Hematopoietic multipotent progenitor cell treated with erythropoietin and hydrocortisone succinate and interleukin-3 and kit ligand, for 4 days (in vitro differentiated cells): ENCODE results near the gene TTLL11.

Experiments
- DNase-seq: peaks from one replicate; pipeline ENCODE4 v3.0.0-alpha.2; 2015

Gene TTLL11

GRCh38 chr9:122080986-122081385 lies 12.1 kb downstream of the TTLL11 start:
- no peak for DNase-seq

DNA sequence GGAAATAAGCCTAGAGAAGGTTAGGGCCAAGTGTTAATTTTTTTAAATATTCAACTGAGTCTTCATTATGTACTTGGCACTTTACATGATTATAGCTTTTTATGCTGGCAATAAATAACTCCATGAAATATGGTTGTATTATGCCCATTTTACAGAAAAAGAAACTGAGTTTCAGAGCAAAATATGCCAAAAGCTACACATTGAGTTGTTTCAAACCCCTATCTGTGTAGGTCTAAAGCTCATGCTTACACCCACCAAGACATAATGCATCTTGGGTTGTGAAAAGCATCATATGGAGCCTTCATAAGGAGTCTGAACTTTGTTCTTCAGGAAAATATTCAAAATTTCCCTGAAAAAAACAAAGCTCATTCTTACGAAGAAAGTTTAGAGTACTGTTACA lies 14.6 kb downstream of the TTLL11 start:
- DNase-seq = no peak

DNA sequence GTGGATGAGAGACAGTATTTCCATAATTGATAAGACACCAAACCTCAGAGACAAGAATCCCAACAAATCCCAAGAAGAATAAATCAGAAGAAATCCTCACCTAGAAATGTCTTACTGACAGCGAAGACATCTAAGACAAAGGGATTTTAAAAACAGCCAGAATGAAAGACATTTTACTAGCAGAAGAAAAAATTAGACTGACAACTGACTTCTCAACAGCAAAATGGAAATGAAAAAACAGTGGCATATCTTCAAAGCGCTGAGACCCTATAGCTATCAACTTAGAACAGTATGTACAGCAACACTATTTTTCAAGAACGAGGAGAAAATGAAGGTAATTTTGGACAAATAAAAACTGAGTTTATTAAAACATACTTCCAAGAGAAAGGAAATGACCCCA lies 16.3 kb downstream of the TTLL11 start:
- no peak for DNase-seq

DNA sequence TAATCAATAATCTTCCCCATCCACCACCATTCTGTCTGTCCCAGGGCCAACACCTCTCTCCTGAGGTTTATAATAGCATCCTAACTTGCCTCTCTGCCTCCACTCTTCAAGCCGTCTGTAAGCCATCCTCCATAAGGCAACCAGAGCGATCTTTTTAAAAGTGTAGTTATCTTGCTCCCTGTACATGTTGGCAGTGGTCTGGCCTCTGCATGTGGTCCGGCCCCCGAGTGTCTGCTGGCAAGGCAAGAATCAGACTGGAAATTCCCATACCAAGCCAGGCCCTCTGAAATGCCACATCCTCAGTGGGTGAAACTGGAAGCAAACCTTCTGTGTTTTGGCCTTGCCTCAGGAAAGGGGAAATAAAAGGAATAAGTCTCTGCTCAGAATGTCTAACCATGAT lies 17.0 kb downstream of the TTLL11 start:
- DNase-seq = no peak

- DNase-seq = no peak
These were observed 17.7 kb downstream of the TTLL11 start for GRCh38 chr9:122075135-122076030.

DNA sequence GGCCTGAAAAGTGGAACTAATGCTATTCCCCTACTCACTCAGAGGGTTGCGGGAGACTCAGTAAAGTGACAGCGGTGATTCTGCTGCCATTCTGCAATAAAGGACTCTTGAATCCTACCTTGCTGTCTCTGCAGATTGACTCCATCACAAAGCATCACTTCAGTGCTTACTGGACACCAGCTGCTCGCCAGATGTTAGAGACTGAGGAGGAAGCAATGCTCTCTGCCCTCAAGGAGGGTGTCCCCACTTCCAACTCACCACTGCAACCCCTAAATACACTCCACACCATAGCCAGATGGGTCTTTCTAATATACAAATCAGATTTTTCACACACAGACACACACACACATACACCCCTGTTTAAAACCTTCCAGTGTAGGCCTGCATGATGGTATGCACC lies 21.4 kb downstream of the TTLL11 start:
- DNase-seq = no peak

- no peak for DNase-seq
These were observed 22.2 kb downstream of the TTLL11 start for GRCh38 chr9:122070728-122071515.

GRCh38 chr9:122066680-122067079 lies 26.4 kb downstream of the TTLL11 start:
- peak; percentile 33 for DNase-seq

GRCh38 chr9:122065923-122066629 lies 27.0 kb downstream of the TTLL11 start:
- no peak for DNase-seq

DNA sequence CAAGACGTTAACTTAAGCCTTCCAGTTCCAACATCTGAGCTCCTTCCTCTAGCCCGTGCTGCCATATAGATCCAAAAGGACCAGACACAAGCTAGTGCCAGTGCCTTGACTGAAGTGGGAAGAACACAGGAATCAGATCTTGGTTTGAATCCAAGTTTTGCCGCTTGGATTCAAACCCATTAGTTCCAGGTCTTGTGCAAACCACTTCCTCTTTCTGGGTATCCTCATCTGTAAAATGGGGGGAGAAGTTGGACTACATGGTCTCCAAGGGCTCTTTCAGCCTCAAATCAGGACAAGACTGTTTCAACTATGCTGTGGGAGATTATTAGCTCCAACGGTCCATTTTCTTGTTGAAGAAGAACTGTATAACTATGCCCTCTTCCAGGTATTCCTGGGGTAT lies 32.6 kb downstream of the TTLL11 start:
- no peak for DNase-seq

DNA sequence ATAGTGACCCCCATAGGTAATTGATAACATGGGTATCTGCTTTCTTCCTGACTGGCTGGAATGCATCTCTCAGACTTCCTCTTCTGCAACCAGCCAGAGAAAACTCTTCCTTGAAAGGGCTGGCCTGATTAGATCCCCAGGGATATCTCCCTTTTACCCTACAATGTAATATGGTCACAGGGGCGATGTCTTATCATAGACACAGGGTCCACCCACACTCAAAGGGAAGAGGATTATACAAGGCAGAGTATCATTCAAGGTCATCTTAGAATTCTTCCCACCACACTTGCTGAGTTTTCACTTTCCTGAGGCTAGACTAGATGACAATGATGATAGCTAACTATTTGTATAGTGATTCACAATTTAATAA lies 33.2 kb downstream of the TTLL11 start:
- DNase-seq = no peak

DNA sequence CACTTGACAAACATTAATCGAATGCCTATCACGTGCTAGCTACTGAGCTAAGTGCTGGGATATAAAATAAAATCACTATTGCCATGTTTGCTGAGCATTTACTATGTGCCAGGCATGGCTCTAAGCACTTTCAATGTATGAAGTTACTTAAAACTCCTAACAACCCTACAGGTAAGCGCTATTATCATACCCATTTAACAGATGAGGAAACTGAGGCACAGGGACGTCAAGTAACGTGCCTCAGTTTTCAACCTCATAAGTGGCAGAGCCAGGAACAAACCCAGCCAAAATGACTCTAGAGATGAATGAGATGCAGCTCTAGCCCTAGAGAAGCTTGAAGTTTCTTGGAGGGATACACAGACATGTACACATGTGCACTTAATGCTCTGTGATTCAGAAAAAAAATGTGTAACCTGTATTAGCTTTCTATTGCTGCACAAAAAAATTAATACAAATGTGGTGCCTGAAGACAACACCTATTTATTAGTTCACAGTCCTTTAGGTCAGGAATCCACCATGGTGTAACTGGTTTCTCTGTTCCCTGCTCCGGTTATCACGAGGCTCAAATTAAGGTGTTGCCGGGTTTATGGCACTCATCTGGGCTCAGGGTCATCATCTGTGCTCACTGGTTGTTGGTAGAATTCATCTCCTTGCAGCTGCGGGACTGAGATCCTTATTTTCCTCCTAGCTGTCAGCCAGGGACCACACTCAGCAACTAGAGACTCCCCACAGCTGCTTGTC lies 33.7 kb downstream of the TTLL11 start:
- DNase-seq = no peak

- no peak for DNase-seq
These were observed 34.4 kb downstream of the TTLL11 start for GRCh38 chr9:122058709-122059108.

GRCh38 chr9:122058051-122058450 lies 35.1 kb downstream of the TTLL11 start:
- DNase-seq = no peak

DNA sequence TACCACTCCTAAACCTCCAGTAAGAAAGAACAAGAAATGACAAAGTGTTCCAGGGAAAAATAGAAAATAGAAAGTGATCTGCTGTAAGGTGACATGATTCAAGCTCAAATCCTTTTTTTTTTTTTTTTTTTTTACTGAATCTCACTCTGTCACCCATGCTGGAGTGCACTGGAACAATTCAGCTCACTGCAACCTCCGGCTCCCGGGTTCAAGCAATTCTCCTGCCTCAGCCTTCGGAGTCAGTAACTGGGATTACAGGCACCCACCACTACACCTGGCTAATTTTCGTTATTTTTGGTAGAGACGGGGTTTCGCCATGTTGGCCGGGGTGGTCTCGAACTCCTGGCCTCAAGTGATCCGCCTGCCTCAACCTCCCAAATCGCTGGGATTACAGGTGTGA lies 35.9 kb downstream of the TTLL11 start:
- no peak for DNase-seq

- peak; percentile 43 for DNase-seq
These were observed 36.6 kb downstream of the TTLL11 start for GRCh38 chr9:122056484-122056883.

DNA sequence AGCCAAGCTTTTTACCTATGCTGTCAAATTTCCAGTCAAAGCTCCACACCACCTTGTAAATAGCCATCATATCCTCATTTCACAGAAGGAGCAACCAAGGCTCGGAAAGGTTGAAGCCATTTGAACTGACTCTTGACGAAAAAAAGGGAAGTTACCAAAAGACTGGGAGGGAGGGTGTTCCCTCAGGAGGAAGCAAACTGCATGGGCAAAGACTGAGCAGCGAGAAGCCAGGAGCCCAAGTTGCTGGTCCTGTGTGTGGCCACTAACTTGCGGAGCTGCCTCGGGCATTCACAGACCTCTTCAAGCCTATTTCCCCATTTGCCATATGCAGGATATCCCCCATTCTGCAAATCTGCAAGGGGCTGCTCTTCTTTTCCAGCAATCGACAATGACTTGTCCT lies 37.4 kb downstream of the TTLL11 start:
- peak; percentile 63 for DNase-seq

DNA sequence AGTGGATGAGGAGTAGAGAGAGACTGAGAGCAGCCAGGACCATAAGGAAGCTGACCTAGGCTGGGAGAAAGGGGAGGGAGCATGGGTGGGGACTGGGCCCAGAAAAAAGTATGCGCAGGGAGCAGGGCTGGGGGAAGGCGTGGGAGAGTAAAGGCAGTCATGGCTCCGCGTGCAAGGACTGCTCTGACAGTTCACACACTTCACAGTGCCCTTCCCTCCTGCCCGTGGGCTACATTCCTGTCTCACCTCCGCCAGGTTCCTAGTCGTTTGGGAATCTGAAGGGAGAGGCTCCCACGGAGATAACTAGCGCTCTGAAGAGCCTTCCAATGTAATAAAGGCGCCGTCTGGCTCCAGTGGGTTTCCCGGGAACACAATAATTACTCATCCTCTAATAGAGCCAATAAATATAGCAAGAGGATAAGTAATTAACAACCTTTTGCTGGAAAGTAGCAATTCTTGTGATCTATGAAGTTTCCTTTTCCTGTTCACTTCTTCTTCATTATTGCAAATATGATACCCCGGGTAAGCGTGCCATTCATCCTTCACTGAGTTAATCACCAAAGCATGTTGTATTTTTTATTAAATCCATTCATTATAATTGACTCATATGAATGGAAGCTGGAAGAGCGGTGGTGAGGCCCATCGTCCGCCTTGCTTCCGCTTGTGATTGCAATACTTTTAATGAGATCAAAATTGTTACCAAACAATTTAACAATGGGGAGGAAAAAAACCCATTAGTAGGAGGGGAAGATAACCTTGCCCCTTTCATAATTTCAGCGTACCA lies 39.3 kb downstream of the TTLL11 start:
- no peak for DNase-seq

DNA sequence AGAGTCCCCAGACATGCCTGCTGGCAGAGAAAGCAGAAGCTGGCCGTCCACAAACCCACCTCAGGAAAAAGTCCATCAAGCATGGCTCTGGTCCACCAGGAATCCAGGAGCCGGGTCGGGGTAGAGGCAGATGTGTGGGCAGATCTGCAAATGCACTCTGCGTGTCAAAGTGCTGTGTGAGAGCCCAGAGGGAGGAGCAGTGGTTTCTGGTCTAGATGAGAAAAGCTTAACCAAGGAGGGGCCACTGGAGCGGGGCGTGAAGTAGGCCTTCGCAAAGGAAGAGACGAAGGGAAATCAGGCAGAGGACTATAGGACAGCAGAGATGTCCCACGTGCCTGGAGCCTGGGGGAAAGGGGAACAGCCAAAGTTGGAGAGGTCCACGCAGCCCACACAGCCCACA lies 40.0 kb downstream of the TTLL11 start:
- peak; percentile 33 for DNase-seq

- DNase-seq = peak; percentile 95
These were observed 41.5 kb downstream of the TTLL11 start for GRCh38 chr9:122051351-122052321.

DNA sequence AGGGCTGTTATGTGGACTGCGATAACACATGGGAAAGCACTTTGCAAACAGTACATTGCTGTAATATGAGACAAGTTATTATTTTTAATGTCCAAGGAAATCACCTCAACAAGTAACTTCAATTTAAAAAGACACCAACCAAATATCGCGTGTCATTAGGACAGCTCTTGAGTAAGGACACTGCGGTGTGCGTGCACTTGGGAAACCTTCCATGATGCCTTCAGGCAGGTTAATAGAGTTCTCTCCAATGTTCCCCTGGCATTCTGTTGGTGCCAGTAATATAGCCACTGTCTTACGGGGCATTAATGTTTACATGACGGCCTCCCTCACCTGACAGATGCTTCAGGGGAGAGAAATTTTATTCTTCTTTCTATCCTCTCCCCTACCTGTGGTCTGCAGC lies 42.9 kb downstream of the TTLL11 start:
- no peak for DNase-seq
